Measurements from ENCODE around the gene AQP5.

Gene AQP5

GRCh38 chr12:49942921-49943624 lies 18.6 kb upstream of the AQP5 start:
- Histone ChIP-seq H3K27ac (replicated peaks) (no peak overlapping the region), H3K4me3 (replicated peaks; ENCODE audit: insufficient read depth, low read length) (no peak overlapping the region), H3K27me3 (ENCODE audit: insufficient read depth, poor library complexity, severe bottlenecking) (no peaks in the 10 kb centered on the region)
- no peak for TF ChIP-seq GABPA (IDR thresholded peaks at IDR 0.05; ENCODE audit: low read depth)
- no peak for TF ChIP-seq CTCF (IDR thresholded peaks at IDR 0.05; ENCODE audit: insufficient read depth, low read length)
- TF ChIP-seq SPI1 (IDR thresholded peaks at IDR 0.05; ENCODE audit: borderline replicate concordance, low read depth) = no peak
- TF ChIP-seq POLR2AphosphoS5 (IDR thresholded peaks at IDR 0.05; ENCODE audit: low read depth) = no peak
- DNase-seq (ENCODE audit: low read depth in 1 of 2, low spot score in 1 of 2) = no peak

DNA sequence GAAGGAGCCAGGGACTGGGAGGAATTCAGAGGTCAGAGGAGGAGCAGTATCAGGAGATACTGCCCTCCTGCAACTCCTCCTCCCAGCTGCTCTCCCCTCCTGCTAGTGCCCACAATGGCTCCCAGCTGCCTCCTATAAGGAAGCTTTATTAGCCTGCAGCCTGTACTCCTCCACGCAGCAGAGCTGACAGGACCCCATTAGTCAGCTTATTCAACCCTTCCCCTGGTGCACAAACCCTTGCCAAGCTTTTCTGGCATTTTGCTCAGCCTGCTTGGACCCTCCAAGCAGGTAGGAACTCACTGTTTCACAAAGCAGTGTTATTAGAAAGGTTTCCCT lies 18.1 kb upstream of the AQP5 start:
- H3K27ac ChIP-seq (replicated peaks) = no peak overlapping the region
- no peaks in the 10 kb centered on the region for H3K27me3 ChIP-seq (ENCODE audit: insufficient read depth, poor library complexity, severe bottlenecking)
- H3K4me3 ChIP-seq (replicated peaks; ENCODE audit: insufficient read depth, low read length) = no peak overlapping the region
- DNase-seq (ENCODE audit: low read depth in 1 of 2, low spot score in 1 of 2) = no peak
- TF ChIP-seq CTCF (IDR thresholded peaks at IDR 0.05; ENCODE audit: insufficient read depth, low read length) = no peak
- no peak for TF ChIP-seq SPI1 (IDR thresholded peaks at IDR 0.05; ENCODE audit: borderline replicate concordance, low read depth)
- no peak for TF ChIP-seq GABPA (IDR thresholded peaks at IDR 0.05; ENCODE audit: low read depth)
- TF ChIP-seq POLR2AphosphoS5 (IDR thresholded peaks at IDR 0.05; ENCODE audit: low read depth) = no peak
- TF ChIP-seq, protein P1, sequence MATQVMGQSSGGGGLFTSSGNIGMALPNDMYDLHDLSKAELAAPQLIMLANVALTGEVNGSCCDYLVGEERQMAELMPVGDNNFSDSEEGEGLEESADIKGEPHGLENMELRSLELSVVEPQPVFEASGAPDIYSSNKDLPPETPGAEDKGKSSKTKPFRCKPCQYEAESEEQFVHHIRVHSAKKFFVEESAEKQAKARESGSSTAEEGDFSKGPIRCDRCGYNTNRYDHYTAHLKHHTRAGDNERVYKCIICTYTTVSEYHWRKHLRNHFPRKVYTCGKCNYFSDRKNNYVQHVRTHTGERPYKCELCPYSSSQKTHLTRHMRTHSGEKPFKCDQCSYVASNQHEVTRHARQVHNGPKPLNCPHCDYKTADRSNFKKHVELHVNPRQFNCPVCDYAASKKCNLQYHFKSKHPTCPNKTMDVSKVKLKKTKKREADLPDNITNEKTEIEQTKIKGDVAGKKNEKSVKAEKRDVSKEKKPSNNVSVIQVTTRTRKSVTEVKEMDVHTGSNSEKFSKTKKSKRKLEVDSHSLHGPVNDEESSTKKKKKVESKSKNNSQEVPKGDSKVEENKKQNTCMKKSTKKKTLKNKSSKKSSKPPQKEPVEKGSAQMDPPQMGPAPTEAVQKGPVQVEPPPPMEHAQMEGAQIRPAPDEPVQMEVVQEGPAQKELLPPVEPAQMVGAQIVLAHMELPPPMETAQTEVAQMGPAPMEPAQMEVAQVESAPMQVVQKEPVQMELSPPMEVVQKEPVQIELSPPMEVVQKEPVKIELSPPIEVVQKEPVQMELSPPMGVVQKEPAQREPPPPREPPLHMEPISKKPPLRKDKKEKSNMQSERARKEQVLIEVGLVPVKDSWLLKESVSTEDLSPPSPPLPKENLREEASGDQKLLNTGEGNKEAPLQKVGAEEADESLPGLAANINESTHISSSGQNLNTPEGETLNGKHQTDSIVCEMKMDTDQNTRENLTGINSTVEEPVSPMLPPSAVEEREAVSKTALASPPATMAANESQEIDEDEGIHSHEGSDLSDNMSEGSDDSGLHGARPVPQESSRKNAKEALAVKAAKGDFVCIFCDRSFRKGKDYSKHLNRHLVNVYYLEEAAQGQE (IDR thresholded peaks at IDR 0.05; ENCODE audit: insufficient replicate concordance, low read depth) = no peak

GRCh38 chr12:49944046-49944445 lies 17.6 kb upstream of the AQP5 start:
- no peaks in the 10 kb centered on the region for H3K27me3 ChIP-seq (ENCODE audit: insufficient read depth, poor library complexity, severe bottlenecking)

More at GRCh38 chr12:49944046-49944445, 17.6 kb upstream of the AQP5 start:
- H3K27ac ChIP-seq (replicated peaks) = no peak overlapping the region
- TF ChIP-seq POLR2AphosphoS5 (IDR thresholded peaks at IDR 0.05; ENCODE audit: low read depth) = no peak
- TF ChIP-seq, protein P1 (IDR thresholded peaks at IDR 0.05; ENCODE audit: insufficient replicate concordance, low read depth) = no peak
- no peak for TF ChIP-seq GABPA (IDR thresholded peaks at IDR 0.05; ENCODE audit: low read depth)
- no peak for TF ChIP-seq SPI1 (IDR thresholded peaks at IDR 0.05; ENCODE audit: borderline replicate concordance, low read depth)
- TF ChIP-seq CTCF (IDR thresholded peaks at IDR 0.05; ENCODE audit: insufficient read depth, low read length) = no peak
- no peak overlapping the region for H3K4me3 ChIP-seq (replicated peaks; ENCODE audit: insufficient read depth, low read length)
- no peak for DNase-seq (ENCODE audit: low read depth in 1 of 2, low spot score in 1 of 2)

Data from HL-60 (cell line).